ENCODE measurements around the gene GPBAR1. TPM values are rescaled to one million over a fixed set of nuclear protein-coding genes. Genes with fewer than 3 reads are reported as not detected.

Gene GPBAR1
- total and polyA plus RNA-seq, 3 donors from 2014 or later: 1.5 to 3.4 (median 1.8) TPM

DNA sequence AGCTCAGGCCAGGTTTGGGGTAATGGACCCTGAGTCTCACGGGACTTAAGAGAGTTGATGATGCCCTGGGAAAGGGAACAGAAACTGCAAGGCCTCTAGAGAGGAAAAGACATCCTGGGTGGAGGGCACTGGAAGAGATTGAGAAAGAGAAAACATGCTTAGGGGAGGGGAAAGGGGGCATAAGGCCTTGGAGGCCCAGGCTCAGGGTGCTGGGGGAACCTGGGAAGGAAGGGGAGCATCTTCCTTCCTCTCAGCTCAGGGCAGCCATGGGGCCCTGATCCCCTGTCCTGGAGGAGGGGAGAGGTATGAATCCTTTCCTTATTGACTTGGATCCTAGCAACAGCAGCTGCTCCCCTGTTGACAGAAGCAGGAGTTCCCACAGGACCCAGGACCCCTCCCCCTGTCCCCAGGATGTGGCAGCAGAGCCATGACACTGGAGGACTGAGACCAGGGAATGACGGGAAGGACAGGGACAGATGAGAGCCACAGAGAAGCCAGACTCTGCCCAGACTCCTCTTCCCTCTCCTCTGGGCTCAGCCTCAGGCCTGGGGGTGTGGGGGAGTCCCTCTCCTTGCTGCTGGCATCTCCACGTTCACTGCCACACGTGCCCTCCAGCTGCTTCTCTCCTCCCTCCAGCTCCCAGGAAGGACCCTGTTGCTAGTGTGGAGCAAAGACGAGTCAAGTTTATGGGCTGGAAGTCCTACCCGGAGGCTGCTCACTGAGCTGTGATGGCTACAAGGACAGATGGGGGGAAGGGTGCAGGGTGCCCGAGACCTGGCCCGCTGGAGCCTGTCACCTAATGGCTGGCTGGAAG is 815 bp downstream of the GPBAR1 start:
- Histone ChIP-seq H3K27ac (peak overlapping the region in 1 of 2 donors; percentile 75), H3K36me3 (ENCODE audit: low read depth, missing control alignments) (no peaks in the 10 kb centered on the region), H3K9me3 (no peaks in the 10 kb centered on the region), H3K27me3 (no peaks in the 10 kb centered on the region), H3K4me1 (peaks cover 46% of the 10 kb centered on the region), H3K4me3 (no peak overlapping the region)
- intact Hi-C loops (cut with DNase I; ENCODE audit: low total_unique reads): no loop called here
- TF ChIP-seq, protein P1, sequence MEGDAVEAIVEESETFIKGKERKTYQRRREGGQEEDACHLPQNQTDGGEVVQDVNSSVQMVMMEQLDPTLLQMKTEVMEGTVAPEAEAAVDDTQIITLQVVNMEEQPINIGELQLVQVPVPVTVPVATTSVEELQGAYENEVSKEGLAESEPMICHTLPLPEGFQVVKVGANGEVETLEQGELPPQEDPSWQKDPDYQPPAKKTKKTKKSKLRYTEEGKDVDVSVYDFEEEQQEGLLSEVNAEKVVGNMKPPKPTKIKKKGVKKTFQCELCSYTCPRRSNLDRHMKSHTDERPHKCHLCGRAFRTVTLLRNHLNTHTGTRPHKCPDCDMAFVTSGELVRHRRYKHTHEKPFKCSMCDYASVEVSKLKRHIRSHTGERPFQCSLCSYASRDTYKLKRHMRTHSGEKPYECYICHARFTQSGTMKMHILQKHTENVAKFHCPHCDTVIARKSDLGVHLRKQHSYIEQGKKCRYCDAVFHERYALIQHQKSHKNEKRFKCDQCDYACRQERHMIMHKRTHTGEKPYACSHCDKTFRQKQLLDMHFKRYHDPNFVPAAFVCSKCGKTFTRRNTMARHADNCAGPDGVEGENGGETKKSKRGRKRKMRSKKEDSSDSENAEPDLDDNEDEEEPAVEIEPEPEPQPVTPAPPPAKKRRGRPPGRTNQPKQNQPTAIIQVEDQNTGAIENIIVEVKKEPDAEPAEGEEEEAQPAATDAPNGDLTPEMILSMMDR (IDR thresholded peaks at IDR 0.05): no peak
- no peak for TF ChIP-seq POLR2A (IDR thresholded peaks at IDR 0.05)
- no peak for DNase-seq
- 58 to 65% methylated on average over 7 to 8 of the region's 8 CpGs for WGBS, 2 donors

DNA sequence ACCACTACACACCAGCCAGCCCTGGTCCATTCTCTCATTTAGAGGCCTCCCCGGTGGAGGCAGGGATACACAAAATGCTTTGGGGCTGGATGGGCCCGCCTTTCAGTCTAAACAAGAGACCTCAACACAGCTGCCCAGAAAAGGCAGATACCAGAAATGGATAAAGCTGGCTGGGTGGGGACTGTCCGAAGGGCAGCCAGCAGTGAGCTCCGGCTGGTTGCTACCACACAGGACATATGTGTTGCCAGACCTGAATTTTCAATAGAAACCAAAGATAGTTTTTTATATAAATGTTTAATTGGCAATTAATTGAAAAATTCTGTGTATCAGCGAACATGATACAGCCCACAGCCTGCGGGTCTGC is 1.4 kb downstream of the GPBAR1 start:
- H3K27me3 ChIP-seq: no peaks in the 10 kb centered on the region
- H3K36me3 ChIP-seq (ENCODE audit: low read depth, missing control alignments): no peaks in the 10 kb centered on the region
- intact Hi-C loops (cut with DNase I; ENCODE audit: low total_unique reads): no loop called here
- H3K27ac ChIP-seq: peak overlapping the region in 1 of 2 donors; percentile 19
- H3K9me3 ChIP-seq: no peaks in the 10 kb centered on the region
- WGBS, 2 donors: 61 to 71% methylated on average over 6 of the region's 6 CpGs
- TF ChIP-seq, protein P1 (IDR thresholded peaks at IDR 0.05): no peak
- TF ChIP-seq POLR2A (IDR thresholded peaks at IDR 0.05): no peak
- peaks cover 46% of the 10 kb centered on the region for H3K4me1 ChIP-seq
- no peak overlapping the region for H3K4me3 ChIP-seq
- no peak for DNase-seq

DNA sequence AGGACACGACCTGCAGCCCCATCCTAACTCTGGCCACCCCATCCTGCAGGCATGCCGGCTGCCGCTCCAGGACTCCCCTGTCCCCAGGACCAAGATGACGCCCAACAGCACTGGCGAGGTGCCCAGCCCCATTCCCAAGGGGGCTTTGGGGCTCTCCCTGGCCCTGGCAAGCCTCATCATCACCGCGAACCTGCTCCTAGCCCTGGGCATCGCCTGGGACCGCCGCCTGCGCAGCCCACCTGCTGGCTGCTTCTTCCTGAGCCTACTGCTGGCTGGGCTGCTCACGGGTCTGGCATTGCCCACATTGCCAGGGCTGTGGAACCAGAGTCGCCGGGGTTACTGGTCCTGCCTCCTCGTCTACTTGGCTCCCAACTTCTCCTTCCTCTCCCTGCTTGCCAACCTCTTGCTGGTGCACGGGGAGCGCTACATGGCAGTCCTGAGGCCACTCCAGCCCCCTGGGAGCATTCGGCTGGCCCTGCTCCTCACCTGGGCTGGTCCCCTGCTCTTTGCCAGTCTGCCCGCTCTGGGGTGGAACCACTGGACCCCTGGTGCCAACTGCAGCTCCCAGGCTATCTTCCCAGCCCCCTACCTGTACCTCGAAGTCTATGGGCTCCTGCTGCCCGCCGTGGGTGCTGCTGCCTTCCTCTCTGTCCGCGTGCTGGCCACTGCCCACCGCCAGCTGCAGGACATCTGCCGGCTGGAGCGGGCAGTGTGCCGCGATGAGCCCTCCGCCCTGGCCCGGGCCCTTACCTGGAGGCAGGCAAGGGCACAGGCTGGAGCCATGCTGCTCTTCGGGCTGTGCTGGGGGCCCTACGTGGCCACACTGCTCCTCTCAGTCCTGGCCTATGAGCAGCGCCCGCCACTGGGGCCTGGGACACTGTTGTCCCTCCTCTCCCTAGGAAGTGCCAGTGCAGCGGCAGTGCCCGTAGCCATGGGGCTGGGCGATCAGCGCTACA is 2.1 kb downstream of the GPBAR1 start:
- H3K4me3 ChIP-seq: no peak overlapping the region
- 71 to 87% methylated on average over 14 to 39 of the region's 39 CpGs for WGBS, 2 donors
- peak overlapping the region in 1 of 2 donors; percentile 19 for H3K27ac ChIP-seq
- no peak for DNase-seq
- no peaks in the 10 kb centered on the region for H3K36me3 ChIP-seq (ENCODE audit: low read depth, missing control alignments)
- intact Hi-C loops (cut with DNase I; ENCODE audit: low total_unique reads): no loop called here
- no peaks in the 10 kb centered on the region for H3K27me3 ChIP-seq
- H3K4me1 ChIP-seq: peaks cover 46% of the 10 kb centered on the region
- no peak for TF ChIP-seq POLR2A (IDR thresholded peaks at IDR 0.05)
- TF ChIP-seq, protein P1 (IDR thresholded peaks at IDR 0.05): no peak
- H3K9me3 ChIP-seq: no peaks in the 10 kb centered on the region

DNA sequence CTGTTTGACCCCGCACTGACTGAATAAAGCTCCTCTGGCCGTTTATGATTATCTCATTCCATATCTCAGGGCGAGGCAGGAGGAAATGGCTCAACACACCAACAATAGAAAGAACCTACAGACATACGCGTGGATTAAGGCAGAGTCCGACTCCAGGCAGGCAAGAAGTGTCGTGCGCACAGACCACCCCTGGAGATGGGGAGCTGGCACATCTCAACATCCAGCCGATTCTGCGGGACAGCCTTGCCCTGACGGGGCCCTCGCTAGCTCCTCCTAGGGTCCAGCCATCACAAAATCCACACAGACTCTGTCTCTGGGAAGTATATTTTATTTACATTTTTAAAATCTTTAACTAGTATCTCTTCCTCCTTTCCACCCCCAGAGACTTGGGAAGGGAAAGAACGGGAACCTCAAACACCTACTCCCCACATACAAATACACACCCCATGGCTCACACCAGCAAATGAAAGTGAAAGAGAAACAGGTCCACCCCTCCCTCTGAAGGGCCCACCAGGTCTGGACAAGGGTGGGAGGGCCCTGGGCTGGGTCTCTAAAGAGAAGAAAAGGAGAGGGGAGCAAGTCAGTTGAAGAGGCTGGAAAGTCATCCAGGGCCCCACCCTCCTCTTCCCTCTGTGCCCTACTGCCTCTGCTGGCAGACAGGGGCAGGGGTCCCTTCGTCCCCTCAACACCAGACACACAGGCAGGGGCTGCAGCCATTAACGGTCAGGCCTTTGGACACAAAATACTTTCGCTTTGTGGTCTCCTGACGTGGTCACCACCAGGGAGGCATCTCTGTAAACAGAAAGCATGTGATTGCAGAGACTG is 3.2 kb downstream of the GPBAR1 start:
- intact Hi-C loops (cut with DNase I; ENCODE audit: low total_unique reads): no loop called here
- H3K4me3 ChIP-seq: no peak overlapping the region
- H3K27ac ChIP-seq: no peak overlapping the region
- no peak for TF ChIP-seq POLR2A (IDR thresholded peaks at IDR 0.05)
- TF ChIP-seq, protein P1 (IDR thresholded peaks at IDR 0.05): no peak
- no peaks in the 10 kb centered on the region for H3K9me3 ChIP-seq
- 78 to 88% methylated on average over 10 to 17 of the region's 17 CpGs for WGBS, 2 donors
- DNase-seq: no peak
- H3K4me1 ChIP-seq: peaks cover 44% of the 10 kb centered on the region
- no peaks in the 10 kb centered on the region for H3K36me3 ChIP-seq (ENCODE audit: low read depth, missing control alignments)
- no peaks in the 10 kb centered on the region for H3K27me3 ChIP-seq

All from testis (tissue), 3 donors.